Fibroblast of the aortic adventitia (primary cell): ENCODE data around the gene PRRT2. TPM values are rescaled to one million over a fixed set of nuclear protein-coding genes. Genes with fewer than 3 reads are reported as not detected.

Experiments
- DNase-seq: peaks from one replicate; pipeline ENCODE4 v3.0.0-alpha.2; 2010; ENCODE audit warnings: low read depth
- H3K4me3 ChIP-seq: 2 replicates; pipeline ENCODE4 v1.5.1; 2011; ENCODE audit warnings: low read depth, mild to moderate bottlenecking, control low read depth, low read length, moderate library complexity
- CTCF ChIP-seq: IDR thresholded peaks from 2 replicates; pipeline ENCODE4 v1.5.1; 2011; ENCODE audit warnings: mild to moderate bottlenecking, low read length, control low read depth, inconsistent platforms; ENCODE audit not compliant: insufficient read depth
- small RNA-seq: library from RNA; depleted of rRNA; stranded (forward); fragments of <200 nt; gene quantifications from one replicate; pipeline ENCODE3, GENCODE V24; 2012
- total RNA-seq: library from RNA; depleted of rRNA; stranded (reverse); fragments of >200 nt; gene quantifications from 2 replicates; pipeline ENCODE4 v1.2.3, GENCODE V29; 2012; ENCODE audit warnings: low replicate concordance

Gene PRRT2
- total RNA-seq, 1 donor: 7.7 TPM

GRCh38 chr16:29862884-29863668 is 51.1 kb downstream of the PRRT2 start, which contains the start of gene CDIPT:
CDIPT (minus strand) TSS chr16:29863226; CDS start chr16:29862857, 369 bp downstream.
- DNase-seq: peak; percentile 99
- peak; percentile 65 for TF ChIP-seq CTCF

GRCh38 chr16:29863669-29863984 is 51.6 kb downstream of the PRRT2 start:
- H3K4me3 ChIP-seq: peak overlapping the region; percentile 41

More at GRCh38 chr16:29862884-29863668, 51.1 kb downstream of the PRRT2 start, which contains the start of gene CDIPT:
- H3K4me3 ChIP-seq: peak within 1 kb of the TSS; percentile 92

GRCh38 chr16:29864205-29864604 is 52.2 kb downstream of the PRRT2 start:
- H3K4me3 ChIP-seq: no peak overlapping the region
- TF ChIP-seq CTCF: no peak
- DNase-seq: no peak

More at GRCh38 chr16:29863669-29863984, 51.6 kb downstream of the PRRT2 start:
- no peak for DNase-seq
- no peak for TF ChIP-seq CTCF

Small RNA genes within 50 kb of the gene (small RNA-seq; reads per million reads assigned to genes)
- not detected for gene AC009133.6
- not detected for gene AC120114.4

Other genes starting within 250 kb of the PRRT2 start
- not detected in 2 replicates for gene SPN, start 148.9 kb upstream of the PRRT2 start, total RNA-seq
- gene QPRT, start 133.0 kb upstream of the PRRT2 start, total RNA-seq: 7.4 and 86.1 TPM in 2 replicates
- gene C16orf54, start 66.2 kb upstream of the PRRT2 start, total RNA-seq: not detected in 2 replicates
- not detected in 2 replicates for gene ZG16, start 33.9 kb upstream of the PRRT2 start, total RNA-seq
- 7.2 and 52.4 TPM in 2 replicates for gene KIF22, start 21.4 kb upstream of the PRRT2 start, total RNA-seq
- 74.0 and 159 TPM in 2 replicates for gene MAZ, start 5.7 kb upstream of the PRRT2 start, total RNA-seq
- 23.4 and 61.2 TPM in 2 replicates for gene PAGR1, start 4.0 kb downstream of the PRRT2 start, total RNA-seq
- gene MVP, start 8.3 kb downstream of the PRRT2 start, total RNA-seq: 202 and 275 TPM in 2 replicates
- 66.2 and 79.2 TPM in 2 replicates for gene CDIPT, start 51.0 kb downstream of the PRRT2 start, total RNA-seq
- 1.4 and 12.3 TPM in 2 replicates for gene SEZ6L2, start 87.4 kb downstream of the PRRT2 start, total RNA-seq
- gene ASPHD1, start 88.3 kb downstream of the PRRT2 start, total RNA-seq: 0.98 and 1.5 TPM in 2 replicates
- 12.5 and 41.9 TPM in 2 replicates for gene KCTD13, start 114.0 kb downstream of the PRRT2 start, total RNA-seq
- gene TMEM219, start 149.9 kb downstream of the PRRT2 start, total RNA-seq: 57.3 and 68.0 TPM in 2 replicates
- 44.6 and 57.2 TPM in 2 replicates for gene TAOK2, start 161.7 kb downstream of the PRRT2 start, total RNA-seq
- 13.6 and 14.4 TPM in 2 replicates for gene HIRIP3, start 183.4 kb downstream of the PRRT2 start, total RNA-seq
- 6.5 and 36.5 TPM in 2 replicates for gene INO80E, start 184.0 kb downstream of the PRRT2 start, total RNA-seq
- not detected in 2 replicates for gene DOC2A, start 198.8 kb downstream of the PRRT2 start, total RNA-seq
- not detected in 2 replicates for gene C16orf92, start 211.0 kb downstream of the PRRT2 start, total RNA-seq
- 0.18 TPM in 1 of 2 replicates, not detected in the other for gene TLCD3B, start 219.1 kb downstream of the PRRT2 start, total RNA-seq